HG03139 (cell line): ENCODE data around the gene EFNA5.

Source experiments
- ATAC-seq: cut with Tn5 transposase; IDR thresholded peaks from one replicate; pipeline ENCODE4 v1.9.1; 2021; ENCODE audit not compliant: unreplicated experiment

EFNA5 gene

GRCh38 chr5:107549567-107549966 lies 121.2 kb downstream of the EFNA5 start:
- ATAC-seq = no peak

GRCh38 chr5:107548477-107548876 lies 122.3 kb downstream of the EFNA5 start:
- no peak for ATAC-seq

- no peak for ATAC-seq
Observed at GRCh38 chr5:107546719-107547118, 124.0 kb downstream of the EFNA5 start.

GRCh38 chr5:107545486-107545885 lies 125.3 kb downstream of the EFNA5 start:
- ATAC-seq = no peak

GRCh38 chr5:107544967-107545366 lies 125.8 kb downstream of the EFNA5 start:
- no peak for ATAC-seq

GRCh38 chr5:107544476-107544875 lies 126.3 kb downstream of the EFNA5 start:
- ATAC-seq = no peak

GRCh38 chr5:107543868-107544267 lies 126.9 kb downstream of the EFNA5 start:
- no peak for ATAC-seq

GRCh38 chr5:107542831-107543231 lies 127.9 kb downstream of the EFNA5 start:
- ATAC-seq = no peak

- ATAC-seq = no peak
Observed at GRCh38 chr5:107542428-107542827, 128.3 kb downstream of the EFNA5 start.

- no peak for ATAC-seq
Observed at GRCh38 chr5:107541400-107541799, 129.3 kb downstream of the EFNA5 start.

GRCh38 chr5:107539726-107540330 lies 130.9 kb downstream of the EFNA5 start:
- no peak for ATAC-seq

- ATAC-seq = no peak
Observed at GRCh38 chr5:107538805-107539445, 131.8 kb downstream of the EFNA5 start.

GRCh38 chr5:107538331-107538730 lies 132.4 kb downstream of the EFNA5 start:
- ATAC-seq = no peak

GRCh38 chr5:107535849-107536248 lies 134.9 kb downstream of the EFNA5 start:
- ATAC-seq = no peak

- no peak for ATAC-seq
Observed at GRCh38 chr5:107533910-107534876, 136.5 kb downstream of the EFNA5 start.

- no peak for ATAC-seq
Observed at GRCh38 chr5:107532916-107533315, 137.8 kb downstream of the EFNA5 start.

- no peak for ATAC-seq
Observed at GRCh38 chr5:107532169-107532878, 138.4 kb downstream of the EFNA5 start.

- no peak for ATAC-seq
Observed at GRCh38 chr5:107531308-107531707, 139.4 kb downstream of the EFNA5 start.

- no peak for ATAC-seq
Observed at GRCh38 chr5:107529618-107530017, 141.1 kb downstream of the EFNA5 start.

GRCh38 chr5:107526270-107526937 lies 144.3 kb downstream of the EFNA5 start:
- no peak for ATAC-seq

GRCh38 chr5:107524111-107524510 lies 146.6 kb downstream of the EFNA5 start:
- no peak for ATAC-seq
